B cell (primary cell): ENCODE results near the gene APBA2. TPM values are rescaled to one million over a fixed set of nuclear protein-coding genes. Genes with fewer than 3 reads are reported as not detected.

Experiments
- ATAC-seq: fragments of 200-7000 bp; cut with Tn5 transposase; one replicate; pipeline ENCODE4 v1.10.0; 2021; ENCODE audit warnings: low read depth, mild to moderate bottlenecking, moderate number of reproducible peaks, moderate library complexity
- CTCF ChIA-PET: fragments of 350-600 bp; sonication (Branson Sonifier 250); formaldehyde crosslinking; loops from one replicate; lab custom pipeline; 2021; ENCODE audit warnings: antibody characterized with exemption, inconsistent platforms; lab: Charles Lee
- POLR2A ChIA-PET: fragments of 350-600 bp; sonication (Branson Sonifier 250); formaldehyde crosslinking; loops from one replicate; lab custom pipeline; 2021; ENCODE audit warnings: antibody characterized with exemption; lab: Charles Lee
- DNase-seq: peaks from one replicate; pipeline ENCODE4 v3.0.0; 2013
- H2AFZ ChIP-seq: 2 replicates; pipeline ENCODE4 v1.6.1; 2012; ENCODE audit warnings: mild to moderate bottlenecking, low read depth, low read length; ENCODE audit not compliant: insufficient read depth, poor library complexity, severe bottlenecking
- H3K27ac ChIP-seq, 2 donors: 1 replicate in 1 of 2; 2 replicates in 1 of 2; pipeline ENCODE4 v1.5.1; 2012 to 2013; ENCODE audit warnings: low read length in 2 of 2, mild to moderate bottlenecking in 2 of 2, moderate library complexity in 1 of 2
- H3K27me3 ChIP-seq, 4 experiments: fragments of 200-600 bp in 1 of 4; sonication (generic) in 1 of 4; replicated peaks in 1 of 4; 1 replicate in 2 of 4; 2 replicates in 2 of 4; pipeline versions ENCODE4 v1.6.1 to v1.7.0; 2013 to 2016; ENCODE audit warnings: low read length in 3 of 4, mild to moderate bottlenecking in 2 of 4, mixed read lengths in 1 of 4, moderate library complexity in 1 of 4; ENCODE audit not compliant: insufficient read depth in 4 of 4, control insufficient read depth in 3 of 4; ENCODE audit errors: control extremely low read depth in 1 of 4
- H3K36me3 ChIP-seq, 2 experiments: replicated peaks in 1 of 2; 1 replicate in 1 of 2; 2 replicates in 1 of 2; pipeline versions ENCODE4 v1.6.1 to v1.7.1; 2013; ENCODE audit warnings: low read length in 1 of 2; ENCODE audit not compliant: insufficient read depth in 2 of 2, control insufficient read depth in 1 of 2; ENCODE audit errors: control extremely low read depth in 1 of 2, extremely low read depth in 1 of 2
- H3K4me1 ChIP-seq, 2 donors: fragments of 200-600 bp in 1 of 2; sonication (generic) in 1 of 2; 1 replicate in 1 of 2; 2 replicates in 1 of 2; pipeline versions ENCODE4 v1.5.1 to v1.6.1; 2013 to 2017; ENCODE audit warnings: low read length in 2 of 2; ENCODE audit not compliant: control insufficient read depth in 2 of 2, insufficient read depth in 2 of 2
- H3K4me2 ChIP-seq: replicated peaks from 2 replicates; pipeline ENCODE3; 2012; ENCODE audit warnings: mild to moderate bottlenecking, low read depth, low read length; ENCODE audit not compliant: poor library complexity, severe bottlenecking
- H3K4me3 ChIP-seq, 5 experiments: fragments of 200-600 bp in 1 of 5; sonication (generic) in 1 of 5; 1 replicate in 3 of 5; 2 replicates in 2 of 5; pipeline versions ENCODE4 v1.5.1 to v1.7.0; 2011 to 2016; ENCODE audit warnings: low read length in 4 of 5, mild to moderate bottlenecking in 4 of 5, low read depth in 2 of 5, control low read depth in 1 of 5, moderate library complexity in 1 of 5; ENCODE audit not compliant: insufficient read depth in 1 of 5; ENCODE audit errors: control extremely low read depth in 1 of 5, extremely low read depth in 1 of 5
- H3K79me2 ChIP-seq: fragments of 200-600 bp; sonication (generic); one replicate; pipeline ENCODE4 v1.6.0; 2016; ENCODE audit warnings: low read length; ENCODE audit not compliant: control insufficient read depth, insufficient read depth
- H3K9ac ChIP-seq: fragments of 200-600 bp; sonication (generic); 2 replicates; pipeline ENCODE4 v1.6.1; 2017; ENCODE audit warnings: mild to moderate bottlenecking, low read length, moderate library complexity
- H3K9me3 ChIP-seq, 3 donors: one replicate each; pipeline versions ENCODE4 v1.6.1 to v1.7.1; 2013; ENCODE audit warnings: low read length in 2 of 3; ENCODE audit not compliant: control insufficient read depth in 2 of 3, insufficient read depth in 1 of 3; ENCODE audit errors: control extremely low read depth in 1 of 3
- H4K20me1 ChIP-seq: 2 replicates; pipeline ENCODE4 v1.6.0; 2012; ENCODE audit warnings: mild to moderate bottlenecking, low read length; ENCODE audit not compliant: insufficient read depth, control insufficient read depth, poor library complexity, severe bottlenecking
- H3K27ac Mint-ChIP-seq: one replicate; pipeline ENCODE4 v1.8.0; 2021; ENCODE audit warnings: mixed read lengths
- H3K27me3 Mint-ChIP-seq: one replicate; pipeline ENCODE4 v1.8.0; 2021; ENCODE audit warnings: mixed read lengths
- H3K4me1 Mint-ChIP-seq: one replicate; pipeline ENCODE4 v1.8.0; 2021; ENCODE audit warnings: mixed read lengths
- H3K4me3 Mint-ChIP-seq: one replicate; pipeline ENCODE4 v1.8.0; 2021; ENCODE audit warnings: mixed read lengths
- H3K9me3 Mint-ChIP-seq: one replicate; pipeline ENCODE4 v1.8.0; 2022; ENCODE audit warnings: mixed read lengths; ENCODE audit not compliant: insufficient read depth
- EZH2 ChIP-seq: IDR thresholded peaks from 2 replicates; pipeline ENCODE4 v1.6.1; 2012; ENCODE audit warnings: borderline replicate concordance, low read depth, mild to moderate bottlenecking, moderate library complexity, low read length; ENCODE audit not compliant: insufficient read depth, poor library complexity, severe bottlenecking
- WGBS: methylation state at CpG from one replicate; pipeline ENCODE4 v1.1.5; 2013; ENCODE audit warnings: missing lambda C conversion rate; ENCODE audit not compliant: insufficient coverage; 5-methylcytosine and 5-hydroxymethylcytosine counted together
- intact Hi-C: fragments of 100-400 bp; cut with micrococcal nuclease; formaldehyde crosslinking; loops from one replicate; pipeline ENCODE4 v1.10.0; 2022
- polyA plus RNA-seq: library from polyadenylated mRNA; depleted of rRNA; stranded (reverse); fragments of >200 nt; gene quantifications from 2 replicates; pipeline ENCODE4 v1.2.3, GENCODE V29; 2012
- total RNA-seq, 2 donors: library from RNA; stranded (reverse); fragments of 120-200 nt in 1 of 2; gene quantifications; 1 replicate in 1 of 2; 2 replicates in 1 of 2; pipeline versions ENCODE4 v1.2.3 to v1.2.4, GENCODE V29; 2013 to 2022
- TF ChIP-seq, protein P1 (sequence below): fragments of 200-600 bp; IDR thresholded peaks from one replicate; pipeline ENCODE4 v1.8.0; 2022; ENCODE audit warnings: antibody characterized with exemption, mild to moderate bottlenecking

The APBA2 gene
- total and polyA plus RNA-seq, 2 donors (not counting 1 experiment from before 2014, with no cell fraction given), result 0.19 TPM; not detected in 1

DNA sequence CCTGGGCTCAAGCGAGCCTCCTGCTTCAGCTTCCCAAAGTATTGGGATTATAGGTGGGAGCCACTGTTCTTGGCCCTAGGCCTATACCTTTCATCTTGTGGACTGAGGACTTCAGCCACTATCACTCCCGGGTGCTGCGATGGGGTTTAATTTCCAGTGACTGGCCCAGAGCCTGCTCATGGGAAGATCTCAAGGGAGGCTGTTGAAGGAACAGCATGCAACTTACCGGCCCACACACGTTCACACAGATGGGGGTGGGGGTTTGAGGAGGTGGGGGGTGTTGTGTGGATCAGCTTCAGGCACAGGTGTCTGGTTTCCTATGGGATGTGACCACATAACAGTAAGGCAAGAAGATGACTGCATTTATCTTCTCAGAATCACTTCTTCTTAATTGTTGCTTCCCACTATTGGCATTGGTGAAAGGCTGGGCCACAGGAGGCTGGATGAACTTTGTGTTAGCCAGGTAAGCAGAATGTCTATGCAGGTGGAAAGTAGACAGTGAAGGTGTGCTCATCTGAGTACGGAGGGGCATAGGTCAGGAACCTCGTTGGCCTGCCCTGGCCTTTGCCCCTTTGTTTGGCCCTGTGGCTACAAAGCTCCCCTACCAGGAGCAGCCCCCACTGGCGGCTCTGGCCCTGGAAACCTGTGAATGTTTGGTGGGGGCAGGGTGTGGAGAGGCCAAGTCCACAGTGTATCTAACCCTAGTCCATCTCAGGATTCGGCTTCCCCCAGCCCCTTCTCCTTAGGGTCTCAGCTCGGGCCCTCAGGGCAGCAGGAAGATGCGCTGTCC is 1.4 kb upstream of the APBA2 start:
- POLR2A ChIA-PET, result no interaction called here

DNA sequence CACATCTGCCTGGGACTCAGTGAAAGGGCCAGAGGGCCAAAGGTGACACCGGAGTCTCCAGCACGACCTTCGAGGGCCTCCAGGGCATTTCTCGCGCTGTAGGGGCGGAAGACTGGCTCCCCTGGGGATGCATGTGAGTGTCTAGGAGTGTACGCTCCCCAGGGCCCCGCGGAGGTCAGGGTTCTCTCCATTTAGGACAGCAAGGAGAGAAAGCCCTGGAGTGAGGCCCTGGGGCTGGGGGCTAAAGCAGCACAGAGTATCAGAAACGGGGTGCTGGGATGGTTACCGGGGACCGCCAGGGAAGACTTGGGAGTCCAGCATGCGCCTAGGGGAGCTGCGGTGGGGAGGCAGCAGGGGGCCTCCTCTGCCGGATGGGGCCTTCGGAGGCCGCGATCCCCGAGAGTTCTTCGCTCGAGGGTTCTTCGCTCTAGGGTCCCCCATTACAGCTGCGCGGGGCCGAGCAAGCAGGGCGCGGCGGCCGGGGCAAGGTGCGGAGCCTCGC is 595 bp upstream of the APBA2 start:
- no peak overlapping the region for H3K27ac ChIP-seq
- intact Hi-C loops, result no loop called here
- CTCF ChIA-PET, result no interaction called here
- no peak overlapping the region for H3K9ac ChIP-seq
- Mint-ChIP-seq H3K9me3 (no peaks in the 10 kb centered on the region), H3K4me1 (no peaks in the 10 kb centered on the region), H3K27me3 (peaks cover 29% of the 10 kb centered on the region), H3K27ac (no peak overlapping the region), H3K4me3 (no peak overlapping the region)
- TF ChIP-seq, protein P1, sequence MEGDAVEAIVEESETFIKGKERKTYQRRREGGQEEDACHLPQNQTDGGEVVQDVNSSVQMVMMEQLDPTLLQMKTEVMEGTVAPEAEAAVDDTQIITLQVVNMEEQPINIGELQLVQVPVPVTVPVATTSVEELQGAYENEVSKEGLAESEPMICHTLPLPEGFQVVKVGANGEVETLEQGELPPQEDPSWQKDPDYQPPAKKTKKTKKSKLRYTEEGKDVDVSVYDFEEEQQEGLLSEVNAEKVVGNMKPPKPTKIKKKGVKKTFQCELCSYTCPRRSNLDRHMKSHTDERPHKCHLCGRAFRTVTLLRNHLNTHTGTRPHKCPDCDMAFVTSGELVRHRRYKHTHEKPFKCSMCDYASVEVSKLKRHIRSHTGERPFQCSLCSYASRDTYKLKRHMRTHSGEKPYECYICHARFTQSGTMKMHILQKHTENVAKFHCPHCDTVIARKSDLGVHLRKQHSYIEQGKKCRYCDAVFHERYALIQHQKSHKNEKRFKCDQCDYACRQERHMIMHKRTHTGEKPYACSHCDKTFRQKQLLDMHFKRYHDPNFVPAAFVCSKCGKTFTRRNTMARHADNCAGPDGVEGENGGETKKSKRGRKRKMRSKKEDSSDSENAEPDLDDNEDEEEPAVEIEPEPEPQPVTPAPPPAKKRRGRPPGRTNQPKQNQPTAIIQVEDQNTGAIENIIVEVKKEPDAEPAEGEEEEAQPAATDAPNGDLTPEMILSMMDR, result no peak
- TF ChIP-seq EZH2, result no peak
- H3K4me3 ChIP-seq, result no peak overlapping the region
- H3K79me2 ChIP-seq, result no peaks in the 10 kb centered on the region
- no peaks in the 10 kb centered on the region for H4K20me1 ChIP-seq
- no peak overlapping the region for H2AFZ ChIP-seq
- DNase-seq (no peak), ATAC-seq (no peak)
- no peak overlapping the region for H3K4me2 ChIP-seq
- 39% methylated on average over 31 of the region's 31 CpGs for WGBS
- H3K36me3 ChIP-seq, result no peaks in the 10 kb centered on the region
- peaks cover 0 to 4% (median 0%) of the 10 kb centered on the region in 3 donors for H3K9me3 ChIP-seq
- peaks cover 0 to 14% (median 0%) of the 10 kb centered on the region in 4 experiments for H3K27me3 ChIP-seq
- POLR2A ChIA-PET, result no interaction called here
- H3K4me1 ChIP-seq, result no peaks in the 10 kb centered on the region

More for the DNA sequence above, 1.4 kb upstream of the APBA2 start:
- CTCF ChIA-PET, result no interaction called here
- Histone ChIP-seq H4K20me1 (no peaks in the 10 kb centered on the region), H3K9me3 (peaks cover 0 to 9% (median 0%) of the 10 kb centered on the region in 3 donors), H3K4me1 (no peaks in the 10 kb centered on the region), H3K27me3 (peaks cover 0 to 14% (median 0%) of the 10 kb centered on the region in 4 experiments), H3K4me2 (no peak overlapping the region), H3K9ac (no peak overlapping the region), H3K79me2 (no peaks in the 10 kb centered on the region), H3K36me3 (no peaks in the 10 kb centered on the region), H3K27ac (no peak overlapping the region), H3K4me3 (no peak overlapping the region), H2AFZ (no peak overlapping the region)
- Mint-ChIP-seq H3K4me1 (no peaks in the 10 kb centered on the region), H3K9me3 (no peaks in the 10 kb centered on the region), H3K4me3 (no peak overlapping the region), H3K27me3 (peaks cover 22% of the 10 kb centered on the region), H3K27ac (no peak overlapping the region)
- intact Hi-C loops, result no loop called here
- ATAC-seq, result no peak
- TF ChIP-seq, protein P1, result no peak
- no peak for TF ChIP-seq EZH2
- DNase-seq, result no peak
- 92% methylated on average over 8 of the region's 11 CpGs for WGBS
